Fibroblast of the aortic adventitia (primary cell): Measurements from ENCODE around the gene SEMA6B. TPM values are rescaled to one million over a fixed set of nuclear protein-coding genes. Genes with fewer than 3 reads are reported as not detected.
A peak's percentile ranks its signal among the peaks of the same experiment; 100 is the strongest.
"Not testable (repeated sequence)": the region's sequence is repeated elsewhere in the genome, so short reads cannot be mapped to it uniquely, and the experiment has no call there.

Experiments
- DNase-seq: peaks from one replicate; pipeline ENCODE4 v3.0.0-alpha.2; 2010; ENCODE audit warnings: low read depth
- H3K4me3 ChIP-seq: 2 replicates; pipeline ENCODE4 v1.5.1; 2011; ENCODE audit warnings: low read depth, mild to moderate bottlenecking, control low read depth, low read length, moderate library complexity
- total RNA-seq: library from RNA; depleted of rRNA; stranded (reverse); fragments of >200 nt; gene quantifications from 2 replicates; pipeline ENCODE4 v1.2.3, GENCODE V29; 2012; ENCODE audit warnings: low replicate concordance
- TF ChIP-seq, protein P1 (sequence below): IDR thresholded peaks from 2 replicates; pipeline ENCODE4 v1.5.1; 2011; ENCODE audit warnings: mild to moderate bottlenecking, low read length, control low read depth, inconsistent platforms; ENCODE audit not compliant: insufficient read depth

SEMA6B gene
- total RNA-seq, 1 donor, result 0.72 TPM

DNA sequence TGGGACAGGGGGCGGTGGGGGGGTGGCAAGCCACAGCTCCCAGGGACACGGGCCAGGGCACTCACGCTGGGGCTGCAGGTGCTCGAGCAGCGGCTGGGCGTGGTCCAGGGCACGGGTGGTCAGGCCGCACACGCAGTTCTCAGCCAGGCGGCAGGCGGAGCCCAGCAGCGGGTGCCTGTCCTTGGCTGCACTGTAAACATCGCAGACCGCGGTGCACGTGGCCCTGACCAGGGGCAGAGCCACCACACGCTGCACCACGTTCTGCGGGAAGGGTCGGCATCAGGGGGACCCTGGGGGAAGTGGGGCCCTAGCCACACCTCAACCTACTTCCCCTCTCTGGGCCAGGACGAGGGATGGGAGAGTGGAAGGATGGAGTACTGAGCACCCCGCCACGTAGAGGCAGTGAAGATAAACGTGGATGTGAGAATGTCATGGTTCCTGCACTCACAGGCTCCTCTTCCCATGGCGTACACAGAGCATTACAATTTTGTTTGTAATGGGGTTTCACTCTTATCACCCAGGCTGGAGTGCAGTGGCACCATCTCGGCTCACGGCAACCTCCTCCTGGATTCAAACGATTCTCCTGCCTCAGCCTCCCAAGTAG, 27.8 kb downstream of the SEMA6B start:
- no peak for DNase-seq
- no peak overlapping the region for H3K4me3 ChIP-seq

GRCh38 chr19:4529924-4530522, 29.5 kb downstream of the SEMA6B start:
- TF ChIP-seq, protein P1, sequence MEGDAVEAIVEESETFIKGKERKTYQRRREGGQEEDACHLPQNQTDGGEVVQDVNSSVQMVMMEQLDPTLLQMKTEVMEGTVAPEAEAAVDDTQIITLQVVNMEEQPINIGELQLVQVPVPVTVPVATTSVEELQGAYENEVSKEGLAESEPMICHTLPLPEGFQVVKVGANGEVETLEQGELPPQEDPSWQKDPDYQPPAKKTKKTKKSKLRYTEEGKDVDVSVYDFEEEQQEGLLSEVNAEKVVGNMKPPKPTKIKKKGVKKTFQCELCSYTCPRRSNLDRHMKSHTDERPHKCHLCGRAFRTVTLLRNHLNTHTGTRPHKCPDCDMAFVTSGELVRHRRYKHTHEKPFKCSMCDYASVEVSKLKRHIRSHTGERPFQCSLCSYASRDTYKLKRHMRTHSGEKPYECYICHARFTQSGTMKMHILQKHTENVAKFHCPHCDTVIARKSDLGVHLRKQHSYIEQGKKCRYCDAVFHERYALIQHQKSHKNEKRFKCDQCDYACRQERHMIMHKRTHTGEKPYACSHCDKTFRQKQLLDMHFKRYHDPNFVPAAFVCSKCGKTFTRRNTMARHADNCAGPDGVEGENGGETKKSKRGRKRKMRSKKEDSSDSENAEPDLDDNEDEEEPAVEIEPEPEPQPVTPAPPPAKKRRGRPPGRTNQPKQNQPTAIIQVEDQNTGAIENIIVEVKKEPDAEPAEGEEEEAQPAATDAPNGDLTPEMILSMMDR, result no peak
- no peak for DNase-seq
- no peak overlapping the region for H3K4me3 ChIP-seq

More for the DNA sequence above, 27.8 kb downstream of the SEMA6B start:
- TF ChIP-seq, protein P1, result no peak

GRCh38 chr19:4528843-4529242, 30.6 kb downstream of the SEMA6B start:
- no peak for DNase-seq
- TF ChIP-seq, protein P1, result no peak
- no peak overlapping the region for H3K4me3 ChIP-seq

- not testable (repeated sequence) for H3K4me3 ChIP-seq, DNase-seq
Measured at GRCh38 chr19:4527377-4527776, 32.1 kb downstream of the SEMA6B start.

DNA sequence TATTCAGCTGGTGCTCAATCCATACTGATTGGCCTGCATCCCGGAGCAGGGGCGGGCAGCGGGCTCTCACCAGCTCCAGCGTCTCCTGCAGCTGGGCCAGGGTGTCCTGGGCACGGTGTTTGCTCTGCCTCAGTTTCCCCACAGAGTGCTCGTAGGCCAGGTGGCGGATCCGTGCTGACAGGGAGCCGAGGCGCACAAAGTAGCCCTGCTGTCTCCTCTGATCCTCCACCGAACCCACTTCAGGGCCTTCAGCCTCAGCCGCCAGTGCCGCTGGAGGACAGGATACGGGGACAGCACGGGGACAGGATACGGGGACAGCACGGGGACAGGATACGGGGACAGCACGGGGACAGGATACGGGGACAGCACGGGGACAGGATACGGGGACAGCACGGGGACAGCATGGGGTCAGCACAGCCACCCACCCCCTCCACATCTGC, 33.9 kb downstream of the SEMA6B start:
- DNase-seq, result no peak
- H3K4me3 ChIP-seq, result no peak overlapping the region
- TF ChIP-seq, protein P1, result no peak

DNA sequence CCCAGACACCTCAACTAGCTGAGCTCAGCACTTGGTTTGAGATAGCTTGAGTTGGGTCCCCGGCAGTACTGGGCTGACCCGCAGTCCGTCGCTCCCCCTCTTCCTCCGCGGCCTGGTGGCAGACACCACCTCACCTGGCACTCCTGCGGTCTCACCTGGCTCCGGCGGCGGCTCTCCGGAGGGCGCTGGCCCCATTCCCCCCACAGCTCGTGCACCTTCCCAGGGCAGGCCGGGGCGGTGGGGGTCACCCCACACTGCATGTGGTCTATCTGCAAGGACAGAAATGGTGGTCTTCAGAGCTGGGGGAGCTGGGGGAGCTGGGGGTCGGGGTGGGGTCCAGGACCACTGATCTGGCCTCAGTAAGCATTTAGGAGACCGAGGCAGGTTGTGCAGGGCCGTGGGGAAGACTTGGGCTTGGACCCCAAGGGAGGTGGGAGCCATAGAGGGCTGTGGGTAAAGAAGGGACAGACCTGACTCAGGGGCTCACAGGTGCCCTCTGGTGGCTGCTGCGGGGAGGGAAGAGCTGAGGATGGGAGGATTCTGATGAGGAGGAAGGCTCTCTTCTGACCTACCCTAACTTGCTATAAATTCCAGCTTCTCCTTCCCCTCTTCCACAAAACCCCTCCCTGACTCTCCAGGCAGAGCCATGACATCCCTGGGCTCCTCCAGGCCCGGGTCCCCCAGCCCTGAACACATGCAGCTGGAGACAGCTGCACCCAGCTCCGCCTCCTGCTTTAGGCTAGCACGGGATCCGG, 34.5 kb downstream of the SEMA6B start:
- peak; percentile 37 for DNase-seq
- TF ChIP-seq, protein P1, result peak; percentile 84
- H3K4me3 ChIP-seq, result no peak overlapping the region

- DNase-seq, result peak; percentile 34
- no peak overlapping the region for H3K4me3 ChIP-seq
- TF ChIP-seq, protein P1, result peak; percentile 71
Measured at GRCh38 chr19:4523306-4524110, 36.0 kb downstream of the SEMA6B start.
